ENCODE data around the gene PCBP1.
A peak's percentile ranks its signal among the peaks of the same experiment; 100 is the strongest.

PCBP1 gene

GRCh38 chr2:70088598-70089219 lies 1.4 kb downstream of the PCBP1 start:
- H3K4ac ChIP-seq (ENCODE audit: low read depth in 1 of 2, low read length in 2 of 2) = peak overlapping the region; percentile 37 to 99
- H3K27me3 ChIP-seq (ENCODE audit: control insufficient read depth in 1 of 2, insufficient read depth in 1 of 2, low read length in 2 of 2) = no peaks in the 10 kb centered on the region
- peak overlapping the region; percentile 82 to 94 for H3K18ac ChIP-seq (ENCODE audit: low read depth in 1 of 2, low read length in 2 of 2)
- peak overlapping the region in 1 of 2 experiments; percentile 99 for H3K14ac ChIP-seq (ENCODE audit: low read length in 2 of 2)
- peak overlapping the region; percentile 100 for H3K27ac ChIP-seq (ENCODE audit: low read length, poor library complexity, severe bottlenecking)
- H3K23ac ChIP-seq (ENCODE audit: low read length in 2 of 2) = peak overlapping the region in 1 of 2 experiments; percentile 1
- no peaks in the 10 kb centered on the region for H3K9me3 ChIP-seq (ENCODE audit: control insufficient read depth, low read length)
- no peak overlapping the region for H2AFZ ChIP-seq (ENCODE audit: low read depth, low read length)
- peak overlapping the region; percentile 89 to 93 for H3K4me3 ChIP-seq (ENCODE audit: insufficient read depth in 1 of 2, low read depth in 1 of 2, low read length in 2 of 2)
- peaks cover 12% of the 10 kb centered on the region for H3K4me1 ChIP-seq (ENCODE audit: control insufficient read depth, insufficient read depth, low read depth, low read length)
- H2BK15ac ChIP-seq (ENCODE audit: low read depth, poor library complexity, severe bottlenecking) = no peak overlapping the region
- H2BK120ac ChIP-seq (ENCODE audit: low read depth, low read length) = peak overlapping the region; percentile 42
- peaks cover 8% of the 10 kb centered on the region for H3K79me1 ChIP-seq (replicated peaks; ENCODE audit: low read length, poor library complexity, severe bottlenecking)
- peak overlapping the region; percentile 100 for H3K9ac ChIP-seq (ENCODE audit: low read length)
- peak overlapping the region; percentile 35 for H4K8ac ChIP-seq (ENCODE audit: low read length)
- WGBS = 0% methylated on average over 7 of the region's 8 CpGs
- peak overlapping the region; percentile 2 for H4K91ac ChIP-seq (ENCODE audit: low read length)
- peak overlapping the region; percentile 93 for H3K4me2 ChIP-seq (ENCODE audit: low read length, poor library complexity, severe bottlenecking)
- H3K36me3 ChIP-seq (ENCODE audit: control insufficient read depth in 1 of 2, insufficient read depth in 2 of 2, low read depth in 1 of 2, low read length in 2 of 2) = peaks cover 9 to 35% of the 10 kb centered on the region in 2 experiments
- DNase-seq = no peak
- H2BK5ac ChIP-seq (ENCODE audit: low read depth, low read length, poor library complexity, severe bottlenecking) = no peak overlapping the region
- H2AK5ac ChIP-seq (ENCODE audit: low read length, severe bottlenecking) = peak overlapping the region; percentile 98
- peak overlapping the region; percentile 42 to 78 for H2BK12ac ChIP-seq (ENCODE audit: low read length in 2 of 2)

- peak overlapping the region in 1 of 2 experiments; percentile 34 for H3K23ac ChIP-seq (ENCODE audit: low read length in 2 of 2)
- WGBS = 36% methylated on average over 3 of the region's 11 CpGs
Observed at GRCh38 chr2:70089220-70089982, 2.1 kb downstream of the PCBP1 start.

DNA sequence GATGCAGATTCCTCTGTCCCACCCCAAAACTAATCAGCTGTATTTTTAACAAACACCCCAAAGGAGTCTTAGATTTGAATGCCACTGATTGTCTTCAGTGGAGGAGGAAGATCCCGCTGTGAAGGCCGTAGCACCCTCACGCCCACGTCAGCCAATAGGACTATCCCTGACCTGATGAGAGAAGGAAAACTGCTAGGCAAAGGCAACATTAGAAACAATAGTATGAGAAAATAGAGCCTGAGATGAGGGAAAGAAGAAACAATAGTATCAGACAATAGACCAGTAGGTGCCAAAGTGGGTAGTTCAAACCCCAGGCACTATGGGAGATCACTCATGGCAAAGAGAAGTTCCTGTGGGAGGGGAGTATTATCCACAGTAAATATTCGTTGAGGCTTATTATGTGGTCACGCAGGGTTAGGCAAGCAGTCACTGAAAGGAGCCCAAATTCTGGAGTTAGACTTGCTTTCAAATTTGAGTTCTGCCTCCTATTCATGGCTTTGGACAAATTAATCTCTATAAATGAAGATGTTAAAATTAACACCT lies 2.8 kb downstream of the PCBP1 start:
- no peak overlapping the region for H3K4ac ChIP-seq (ENCODE audit: low read depth in 1 of 2, low read length in 2 of 2)
- H3K36me3 ChIP-seq (ENCODE audit: control insufficient read depth in 1 of 2, insufficient read depth in 2 of 2, low read depth in 1 of 2, low read length in 2 of 2) = peaks cover 7 to 25% of the 10 kb centered on the region in 2 experiments
- H4K91ac ChIP-seq (ENCODE audit: low read length) = no peak overlapping the region
- DNase-seq = no peak
- H2BK120ac ChIP-seq (ENCODE audit: low read depth, low read length) = no peak overlapping the region
- H3K23ac ChIP-seq (ENCODE audit: low read length in 2 of 2) = no peak overlapping the region
- H2BK12ac ChIP-seq (ENCODE audit: low read length in 2 of 2) = no peak overlapping the region
- no peak overlapping the region for H3K27ac ChIP-seq (ENCODE audit: low read length, poor library complexity, severe bottlenecking)
- H2BK15ac ChIP-seq (ENCODE audit: low read depth, poor library complexity, severe bottlenecking) = no peak overlapping the region
- WGBS = 89% methylated on average over 6 of the region's 6 CpGs
- peak overlapping the region; percentile 5 for H2AK5ac ChIP-seq (ENCODE audit: low read length, severe bottlenecking)
- no peaks in the 10 kb centered on the region for H3K9me3 ChIP-seq (ENCODE audit: control insufficient read depth, low read length)
- no peak overlapping the region for H3K14ac ChIP-seq (ENCODE audit: low read length in 2 of 2)
- peak overlapping the region; percentile 50 for H3K4me2 ChIP-seq (ENCODE audit: low read length, poor library complexity, severe bottlenecking)
- no peak overlapping the region for H2BK5ac ChIP-seq (ENCODE audit: low read depth, low read length, poor library complexity, severe bottlenecking)
- H3K27me3 ChIP-seq (ENCODE audit: control insufficient read depth in 1 of 2, insufficient read depth in 1 of 2, low read length in 2 of 2) = no peaks in the 10 kb centered on the region
- peak overlapping the region; percentile 100 for H3K9ac ChIP-seq (ENCODE audit: low read length)
- peaks cover 4% of the 10 kb centered on the region for H3K79me1 ChIP-seq (replicated peaks; ENCODE audit: low read length, poor library complexity, severe bottlenecking)
- no peak overlapping the region for H2AFZ ChIP-seq (ENCODE audit: low read depth, low read length)
- no peak overlapping the region for H4K8ac ChIP-seq (ENCODE audit: low read length)
- H3K18ac ChIP-seq (ENCODE audit: low read depth in 1 of 2, low read length in 2 of 2) = no peak overlapping the region
- peak overlapping the region in 1 of 2 experiments; percentile 93 for H3K4me3 ChIP-seq (ENCODE audit: insufficient read depth in 1 of 2, low read depth in 1 of 2, low read length in 2 of 2)
- H3K4me1 ChIP-seq (ENCODE audit: control insufficient read depth, insufficient read depth, low read depth, low read length) = peaks cover 8% of the 10 kb centered on the region

More at GRCh38 chr2:70089220-70089982, 2.1 kb downstream of the PCBP1 start:
- H4K8ac ChIP-seq (ENCODE audit: low read length) = peak overlapping the region; percentile 35
- H2AFZ ChIP-seq (ENCODE audit: low read depth, low read length) = no peak overlapping the region
- no peaks in the 10 kb centered on the region for H3K27me3 ChIP-seq (ENCODE audit: control insufficient read depth in 1 of 2, insufficient read depth in 1 of 2, low read length in 2 of 2)
- H3K27ac ChIP-seq (ENCODE audit: low read length, poor library complexity, severe bottlenecking) = peak overlapping the region; percentile 46
- peak overlapping the region; percentile 92 for H2AK5ac ChIP-seq (ENCODE audit: low read length, severe bottlenecking)
- H3K4me3 ChIP-seq (ENCODE audit: insufficient read depth in 1 of 2, low read depth in 1 of 2, low read length in 2 of 2) = peak overlapping the region; percentile 50 to 93
- peaks cover 10% of the 10 kb centered on the region for H3K4me1 ChIP-seq (ENCODE audit: control insufficient read depth, insufficient read depth, low read depth, low read length)
- H3K4ac ChIP-seq (ENCODE audit: low read depth in 1 of 2, low read length in 2 of 2) = peak overlapping the region in 1 of 2 experiments; percentile 71
- no peak overlapping the region for H4K91ac ChIP-seq (ENCODE audit: low read length)
- H2BK12ac ChIP-seq (ENCODE audit: low read length in 2 of 2) = no peak overlapping the region
- H2BK15ac ChIP-seq (ENCODE audit: low read depth, poor library complexity, severe bottlenecking) = no peak overlapping the region
- peak overlapping the region; percentile 100 for H3K9ac ChIP-seq (ENCODE audit: low read length)
- H3K9me3 ChIP-seq (ENCODE audit: control insufficient read depth, low read length) = no peaks in the 10 kb centered on the region
- peak overlapping the region; percentile 26 to 75 for H3K18ac ChIP-seq (ENCODE audit: low read depth in 1 of 2, low read length in 2 of 2)
- no peak overlapping the region for H2BK5ac ChIP-seq (ENCODE audit: low read depth, low read length, poor library complexity, severe bottlenecking)
- H3K79me1 ChIP-seq (replicated peaks; ENCODE audit: low read length, poor library complexity, severe bottlenecking) = peaks cover 6% of the 10 kb centered on the region
- peak overlapping the region; percentile 50 for H3K4me2 ChIP-seq (ENCODE audit: low read length, poor library complexity, severe bottlenecking)
- peak overlapping the region; percentile 42 for H2BK120ac ChIP-seq (ENCODE audit: low read depth, low read length)
- H3K14ac ChIP-seq (ENCODE audit: low read length in 2 of 2) = no peak overlapping the region
- H3K36me3 ChIP-seq (ENCODE audit: control insufficient read depth in 1 of 2, insufficient read depth in 2 of 2, low read depth in 1 of 2, low read length in 2 of 2) = peaks cover 7 to 28% of the 10 kb centered on the region in 2 experiments
- peak; percentile 36 for DNase-seq

Measured in mesenchymal stem cell (in vitro differentiated cells and primary cell).